GM12878 (cell line): ENCODE data around the gene ATP5F1B.

Experiments used
- NFXL1 ChIP-seq: fragments of 450-650 bp; IDR thresholded peaks from 2 replicates; pipeline ENCODE4 v1.6.1; 2017; ENCODE audit warnings: antibody characterized with exemption, mild to moderate bottlenecking, borderline replicate concordance
- RAD21 ChIP-seq: IDR thresholded peaks from 2 replicates; pipeline ENCODE4 v1.6.1; 2011; ENCODE audit warnings: mild to moderate bottlenecking, low read depth, low read length, moderate library complexity; ENCODE audit not compliant: insufficient read depth
- RAD51 ChIP-seq: fragments of 450-650 bp; IDR thresholded peaks from 2 replicates; pipeline ENCODE4 v1.6.1; 2016; ENCODE audit warnings: moderate library complexity, mild to moderate bottlenecking, inconsistent platforms
- RCOR1 ChIP-seq: conservative IDR thresholded peaks from 2 replicates; pipeline ENCODE4 v1.6.1; 2012; ENCODE audit warnings: low read depth, low read length, improper control_type of control experiment
- SMAD5 ChIP-seq: IDR thresholded peaks from 2 replicates; pipeline ENCODE4 v1.6.1; 2016; ENCODE audit warnings: antibody characterized with exemption, low read depth
- SP1 ChIP-seq: IDR thresholded peaks from one replicate; pipeline ENCODE4 v1.6.1; 2011; ENCODE audit warnings: low read depth, low read length
- TCF12 ChIP-seq: IDR thresholded peaks from 2 replicates; pipeline ENCODE4 v1.6.1; 2011; ENCODE audit warnings: low read depth, mild to moderate bottlenecking, low read length
- TF ChIP-seq, protein P1 (sequence below): fragments of 150-350 bp; IDR thresholded peaks from 2 replicates; pipeline ENCODE4 v1.6.1; 2016; ENCODE audit warnings: low read depth, low read length
- TF ChIP-seq, protein P2 (sequence below), 3 experiments: IDR thresholded peaks in 2 of 3; conservative IDR thresholded peaks in 1 of 3; 2 replicates each; pipeline ENCODE4 v1.5.1; 2011; ENCODE audit warnings: low read depth in 3 of 3, low read length in 3 of 3, mild to moderate bottlenecking in 3 of 3, control low read depth in 2 of 3, moderate library complexity in 2 of 3, inconsistent platforms in 1 of 3, mixed read lengths in 1 of 3; ENCODE audit not compliant: control insufficient read depth in 2 of 3, insufficient read depth in 1 of 3; ENCODE audit errors: extremely low read depth in 1 of 3

DNA sequence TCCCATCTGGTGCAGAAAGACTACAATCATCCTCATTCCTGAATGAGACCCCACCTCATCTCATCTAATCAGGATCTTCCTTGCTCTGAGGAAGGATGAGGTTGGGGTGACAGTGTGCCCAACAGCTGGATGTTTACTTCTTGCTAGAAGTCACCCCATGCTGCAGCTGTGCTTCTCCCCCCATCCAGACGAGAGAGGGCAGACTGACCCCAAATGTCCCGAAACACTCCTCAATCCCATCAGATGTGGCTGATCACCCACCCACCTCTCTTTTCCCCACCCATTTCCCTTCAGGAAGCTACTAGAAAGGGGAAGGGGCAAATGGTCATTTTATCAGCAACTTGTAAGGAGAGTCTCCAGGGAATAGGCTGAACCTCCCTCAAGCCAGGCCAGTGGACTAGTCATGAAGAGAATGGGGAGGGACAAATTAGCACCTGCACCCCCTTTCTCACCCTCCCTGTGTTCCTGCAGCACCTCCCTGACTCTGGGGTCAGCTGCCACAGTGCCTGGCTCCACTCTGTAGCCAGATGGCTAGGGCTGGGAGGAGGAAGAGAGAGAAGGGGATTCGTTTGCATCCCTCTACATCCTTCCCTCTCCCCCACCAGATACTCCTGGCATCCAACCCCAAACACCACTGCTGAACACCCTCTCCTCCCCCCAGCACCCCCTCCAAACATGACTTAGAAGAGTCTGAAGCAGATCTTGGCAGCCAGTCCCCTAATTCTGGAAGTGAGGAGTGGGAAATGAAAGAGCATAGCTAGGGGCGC lies 12.9 kb downstream of the ATP5F1B start:
- TF ChIP-seq RAD21 (no peak), NFXL1 (no peak), RCOR1 (no peak), SP1 (no peak), SMAD5 (no peak), TCF12 (no peak), RAD51 (no peak)
- TF ChIP-seq, protein P1, sequence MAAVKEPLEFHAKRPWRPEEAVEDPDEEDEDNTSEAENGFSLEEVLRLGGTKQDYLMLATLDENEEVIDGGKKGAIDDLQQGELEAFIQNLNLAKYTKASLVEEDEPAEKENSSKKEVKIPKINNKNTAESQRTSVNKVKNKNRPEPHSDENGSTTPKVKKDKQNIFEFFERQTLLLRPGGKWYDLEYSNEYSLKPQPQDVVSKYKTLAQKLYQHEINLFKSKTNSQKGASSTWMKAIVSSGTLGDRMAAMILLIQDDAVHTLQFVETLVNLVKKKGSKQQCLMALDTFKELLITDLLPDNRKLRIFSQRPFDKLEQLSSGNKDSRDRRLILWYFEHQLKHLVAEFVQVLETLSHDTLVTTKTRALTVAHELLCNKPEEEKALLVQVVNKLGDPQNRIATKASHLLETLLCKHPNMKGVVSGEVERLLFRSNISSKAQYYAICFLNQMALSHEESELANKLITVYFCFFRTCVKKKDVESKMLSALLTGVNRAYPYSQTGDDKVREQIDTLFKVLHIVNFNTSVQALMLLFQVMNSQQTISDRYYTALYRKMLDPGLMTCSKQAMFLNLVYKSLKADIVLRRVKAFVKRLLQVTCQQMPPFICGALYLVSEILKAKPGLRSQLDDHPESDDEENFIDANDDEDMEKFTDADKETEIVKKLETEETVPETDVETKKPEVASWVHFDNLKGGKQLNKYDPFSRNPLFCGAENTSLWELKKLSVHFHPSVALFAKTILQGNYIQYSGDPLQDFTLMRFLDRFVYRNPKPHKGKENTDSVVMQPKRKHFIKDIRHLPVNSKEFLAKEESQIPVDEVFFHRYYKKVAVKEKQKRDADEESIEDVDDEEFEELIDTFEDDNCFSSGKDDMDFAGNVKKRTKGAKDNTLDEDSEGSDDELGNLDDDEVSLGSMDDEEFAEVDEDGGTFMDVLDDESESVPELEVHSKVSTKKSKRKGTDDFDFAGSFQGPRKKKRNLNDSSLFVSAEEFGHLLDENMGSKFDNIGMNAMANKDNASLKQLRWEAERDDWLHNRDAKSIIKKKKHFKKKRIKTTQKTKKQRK: no peak
- TF ChIP-seq, protein P2, sequence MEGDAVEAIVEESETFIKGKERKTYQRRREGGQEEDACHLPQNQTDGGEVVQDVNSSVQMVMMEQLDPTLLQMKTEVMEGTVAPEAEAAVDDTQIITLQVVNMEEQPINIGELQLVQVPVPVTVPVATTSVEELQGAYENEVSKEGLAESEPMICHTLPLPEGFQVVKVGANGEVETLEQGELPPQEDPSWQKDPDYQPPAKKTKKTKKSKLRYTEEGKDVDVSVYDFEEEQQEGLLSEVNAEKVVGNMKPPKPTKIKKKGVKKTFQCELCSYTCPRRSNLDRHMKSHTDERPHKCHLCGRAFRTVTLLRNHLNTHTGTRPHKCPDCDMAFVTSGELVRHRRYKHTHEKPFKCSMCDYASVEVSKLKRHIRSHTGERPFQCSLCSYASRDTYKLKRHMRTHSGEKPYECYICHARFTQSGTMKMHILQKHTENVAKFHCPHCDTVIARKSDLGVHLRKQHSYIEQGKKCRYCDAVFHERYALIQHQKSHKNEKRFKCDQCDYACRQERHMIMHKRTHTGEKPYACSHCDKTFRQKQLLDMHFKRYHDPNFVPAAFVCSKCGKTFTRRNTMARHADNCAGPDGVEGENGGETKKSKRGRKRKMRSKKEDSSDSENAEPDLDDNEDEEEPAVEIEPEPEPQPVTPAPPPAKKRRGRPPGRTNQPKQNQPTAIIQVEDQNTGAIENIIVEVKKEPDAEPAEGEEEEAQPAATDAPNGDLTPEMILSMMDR (IDR thresholded peaks at IDR 0.05 in 2 of 3, conservative IDR thresholded peaks at IDR 0.05 in 1 of 3; ENCODE audit: control insufficient read depth in 2 of 3, extremely low read depth in 1 of 3, insufficient read depth in 1 of 3, low read depth in 3 of 3, low read length in 3 of 3): no peak
